Smooth muscle cell (in vitro differentiated cells): ENCODE measurements around the gene BMP3. TPM values are rescaled to one million over a fixed set of nuclear protein-coding genes. Genes with fewer than 3 reads are reported as not detected.

ENCODE experiments used
- DNase-seq: peaks from one replicate; lab custom pipeline; 2025; ENCODE audit not compliant: unreplicated experiment; lab: John Stamatoyannopoulos, UW
- H2AFZ ChIP-seq: fragments of 200-600 bp; sonication (generic); 2 replicates; pipeline ENCODE4 v1.6.0; 2016; ENCODE audit warnings: antibody characterized with exemption, low read depth, mild to moderate bottlenecking
- H3F3A ChIP-seq: fragments of 200-600 bp; sonication (generic); 2 replicates; pipeline ENCODE4 v1.6.0; 2017; ENCODE audit warnings: antibody characterized with exemption, low read depth
- H3K27ac ChIP-seq: fragments of 200-600 bp; sonication (generic); 2 replicates; pipeline ENCODE4 v1.5.1; 2016; ENCODE audit warnings: low read depth, mild to moderate bottlenecking
- H3K27me3 ChIP-seq: fragments of 200-600 bp; sonication (generic); 2 replicates; pipeline ENCODE4 v1.6.1; 2016; ENCODE audit warnings: low read depth, mild to moderate bottlenecking
- H3K36me3 ChIP-seq: fragments of 200-600 bp; sonication (generic); 2 replicates; pipeline ENCODE4 v1.5.1; 2016; ENCODE audit warnings: low read depth
- H3K4me1 ChIP-seq: fragments of 200-600 bp; sonication (generic); 2 replicates; pipeline ENCODE4 v1.5.1; 2016; ENCODE audit warnings: low read depth
- H3K4me2 ChIP-seq: fragments of 200-600 bp; sonication (generic); 2 replicates; pipeline ENCODE4 v1.6.0; 2016; ENCODE audit warnings: mild to moderate bottlenecking
- H3K4me3 ChIP-seq: fragments of 200-600 bp; sonication (generic); 2 replicates; pipeline ENCODE4 v1.5.1; 2016; ENCODE audit warnings: mild to moderate bottlenecking
- H3K79me2 ChIP-seq: fragments of 200-600 bp; sonication (generic); 2 replicates; pipeline ENCODE4 v1.6.0; 2016; ENCODE audit warnings: low read depth, mild to moderate bottlenecking
- H3K9ac ChIP-seq: fragments of 200-600 bp; sonication (generic); 2 replicates; pipeline ENCODE4 v1.6.0; 2016; ENCODE audit warnings: low read depth
- H3K9me3 ChIP-seq: fragments of 200-600 bp; sonication (generic); replicated peaks from 2 replicates; pipeline ENCODE4 v1.5.1; 2016; ENCODE audit warnings: low read depth
- H4K20me1 ChIP-seq: fragments of 200-600 bp; sonication (generic); 2 replicates; pipeline ENCODE4 v1.6.0; 2016; ENCODE audit warnings: low read depth
- WGBS: methylation state at CpG from one replicate; pipeline ENCODE4 v1.1.7; 2016; ENCODE audit warnings: low lambda C conversion rate; 5-methylcytosine and 5-hydroxymethylcytosine counted together
- polyA plus RNA-seq: library from polyadenylated mRNA; unstranded; fragments of >200 nt; fragmentation: Nextera tagmentation; extraction: Ambion mirVana; gene quantifications from 2 replicates; pipeline ENCODE4 v1.2.1, GENCODE V29; 2016
- total RNA-seq: library from RNA; depleted of rRNA; stranded (reverse); fragments of >200 nt; gene quantifications from 2 replicates; pipeline ENCODE4 v1.2.3, GENCODE V29; 2014
- TF ChIP-seq, protein P1 (sequence below): fragments of 200-600 bp; sonication (generic); IDR thresholded peaks from 2 replicates; pipeline ENCODE4 v1.5.1; 2017; ENCODE audit warnings: borderline replicate concordance, mild to moderate bottlenecking, antibody characterized with exemption; ENCODE audit not compliant: insufficient read depth, poor library complexity, severe bottlenecking

The BMP3 gene
- total and polyA plus RNA-seq, 2 experiments from 2014 or later, result not detected

DNA sequence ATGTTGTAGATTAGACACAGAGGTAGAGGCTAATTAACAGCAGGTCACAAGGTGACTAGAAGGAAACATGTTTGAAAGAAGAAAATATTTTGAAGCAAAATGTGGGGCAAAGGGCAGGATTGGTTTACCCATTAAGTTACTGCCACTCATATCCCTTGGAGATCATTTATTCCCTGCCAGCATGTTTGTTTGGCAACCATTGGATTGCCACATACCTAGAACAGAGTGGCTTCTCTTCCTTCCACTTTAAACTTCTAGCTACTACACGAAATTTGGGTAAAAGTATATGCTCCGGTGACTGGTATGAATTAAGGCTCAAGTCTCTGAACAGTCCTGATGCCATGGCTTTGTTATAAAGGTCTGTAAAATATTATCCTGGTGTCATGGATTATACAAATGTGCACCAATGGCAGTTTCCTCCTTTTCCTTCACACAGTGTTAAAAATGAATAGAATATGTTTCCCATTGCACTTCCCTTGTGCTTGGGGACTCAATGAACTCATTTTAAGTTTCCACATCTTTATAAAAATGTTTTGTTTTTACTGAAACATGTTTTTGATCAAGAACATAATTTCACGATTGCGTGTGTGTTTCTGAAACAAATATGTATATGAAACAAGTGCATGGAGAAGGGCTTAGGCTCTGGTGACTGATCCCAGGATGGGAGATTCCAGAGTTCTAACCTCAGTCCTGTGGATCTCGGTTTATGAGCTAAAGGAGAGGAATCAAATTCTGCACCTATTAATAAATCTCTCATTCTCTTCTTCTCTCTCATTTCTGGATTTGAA lies 12.3 kb downstream of the BMP3 start:
- no peaks in the 10 kb centered on the region for H4K20me1 ChIP-seq
- H3K27ac ChIP-seq, result no peak overlapping the region
- H3K4me3 ChIP-seq, result no peak overlapping the region
- H3K79me2 ChIP-seq, result no peaks in the 10 kb centered on the region
- no peaks in the 10 kb centered on the region for H3K9me3 ChIP-seq
- no peak overlapping the region for H3K9ac ChIP-seq
- peaks cover 51% of the 10 kb centered on the region for H3K27me3 ChIP-seq
- no peak overlapping the region for H2AFZ ChIP-seq
- no peaks in the 10 kb centered on the region for H3K4me1 ChIP-seq
- TF ChIP-seq, protein P1, sequence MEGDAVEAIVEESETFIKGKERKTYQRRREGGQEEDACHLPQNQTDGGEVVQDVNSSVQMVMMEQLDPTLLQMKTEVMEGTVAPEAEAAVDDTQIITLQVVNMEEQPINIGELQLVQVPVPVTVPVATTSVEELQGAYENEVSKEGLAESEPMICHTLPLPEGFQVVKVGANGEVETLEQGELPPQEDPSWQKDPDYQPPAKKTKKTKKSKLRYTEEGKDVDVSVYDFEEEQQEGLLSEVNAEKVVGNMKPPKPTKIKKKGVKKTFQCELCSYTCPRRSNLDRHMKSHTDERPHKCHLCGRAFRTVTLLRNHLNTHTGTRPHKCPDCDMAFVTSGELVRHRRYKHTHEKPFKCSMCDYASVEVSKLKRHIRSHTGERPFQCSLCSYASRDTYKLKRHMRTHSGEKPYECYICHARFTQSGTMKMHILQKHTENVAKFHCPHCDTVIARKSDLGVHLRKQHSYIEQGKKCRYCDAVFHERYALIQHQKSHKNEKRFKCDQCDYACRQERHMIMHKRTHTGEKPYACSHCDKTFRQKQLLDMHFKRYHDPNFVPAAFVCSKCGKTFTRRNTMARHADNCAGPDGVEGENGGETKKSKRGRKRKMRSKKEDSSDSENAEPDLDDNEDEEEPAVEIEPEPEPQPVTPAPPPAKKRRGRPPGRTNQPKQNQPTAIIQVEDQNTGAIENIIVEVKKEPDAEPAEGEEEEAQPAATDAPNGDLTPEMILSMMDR, result no peak
- DNase-seq, result no peak
- no peak overlapping the region for H3K4me2 ChIP-seq
- WGBS, result 82% methylated on average over 5 of the region's 5 CpGs
- H3K36me3 ChIP-seq, result no peaks in the 10 kb centered on the region
- H3F3A ChIP-seq, result no peaks in the 10 kb centered on the region

DNA sequence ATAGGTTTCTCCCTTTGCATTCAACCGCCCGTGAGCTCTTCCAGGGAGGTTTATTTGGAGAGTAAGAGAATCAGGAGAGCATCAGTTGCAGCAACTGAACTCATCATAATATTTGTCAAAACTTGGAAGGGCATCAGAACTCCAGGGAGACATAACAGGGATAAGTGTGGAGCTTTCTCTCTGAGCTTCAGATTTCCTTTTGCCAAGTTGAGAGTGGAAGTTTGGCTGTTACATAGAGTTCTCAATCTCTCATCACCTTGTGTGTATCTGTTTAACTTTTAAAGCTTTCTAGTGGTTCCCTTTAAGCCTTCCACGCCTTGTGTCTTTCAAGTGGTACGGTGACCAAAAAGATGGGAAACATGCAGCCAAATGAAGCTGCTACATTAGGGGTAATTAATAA lies 18.8 kb downstream of the BMP3 start:
- no peak for DNase-seq
- Histone ChIP-seq H3F3A (no peaks in the 10 kb centered on the region), H3K9ac (no peak overlapping the region), H3K27me3 (peaks cover 46% of the 10 kb centered on the region), H3K9me3 (no peaks in the 10 kb centered on the region), H3K4me3 (no peak overlapping the region), H3K27ac (no peak overlapping the region), H3K36me3 (no peaks in the 10 kb centered on the region), H3K79me2 (no peaks in the 10 kb centered on the region), H4K20me1 (no peaks in the 10 kb centered on the region), H3K4me2 (no peak overlapping the region), H2AFZ (no peak overlapping the region), H3K4me1 (no peaks in the 10 kb centered on the region)
- TF ChIP-seq, protein P1, result no peak
- WGBS, result 84% methylated on average over 4 of the region's 4 CpGs

DNA sequence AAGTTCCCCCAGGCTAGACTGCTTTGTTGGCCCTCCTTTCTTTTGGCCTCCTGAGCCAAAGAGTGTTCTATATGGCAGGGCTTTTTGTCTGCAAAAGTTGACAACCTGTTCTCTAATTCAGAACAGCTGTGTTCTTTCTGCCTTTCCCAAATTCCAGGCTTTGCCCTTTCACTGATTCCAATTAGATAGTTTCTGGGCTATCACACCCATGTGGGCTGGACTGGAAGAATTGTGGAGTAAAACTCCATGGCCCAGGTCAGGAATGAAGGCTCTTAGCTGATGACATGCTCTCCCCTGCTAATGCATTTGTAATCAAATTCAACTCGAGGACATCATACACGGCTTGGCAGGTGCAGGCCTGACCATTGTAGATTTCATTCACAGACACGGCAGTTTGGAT lies 19.4 kb downstream of the BMP3 start:
- 90% methylated on average over 3 of the region's 3 CpGs for WGBS
- no peaks in the 10 kb centered on the region for H4K20me1 ChIP-seq
- H3K9ac ChIP-seq, result no peak overlapping the region
- no peak for DNase-seq
- no peaks in the 10 kb centered on the region for H3F3A ChIP-seq
- TF ChIP-seq, protein P1, result no peak
- no peak overlapping the region for H3K27ac ChIP-seq
- H3K4me3 ChIP-seq, result no peak overlapping the region
- H3K79me2 ChIP-seq, result no peaks in the 10 kb centered on the region
- H3K27me3 ChIP-seq, result peaks cover 42% of the 10 kb centered on the region
- H3K4me2 ChIP-seq, result no peak overlapping the region
- no peaks in the 10 kb centered on the region for H3K36me3 ChIP-seq
- no peaks in the 10 kb centered on the region for H3K9me3 ChIP-seq
- no peak overlapping the region for H2AFZ ChIP-seq
- H3K4me1 ChIP-seq, result no peaks in the 10 kb centered on the region
